SU-DHL-6 (cell line): ENCODE results near the gene MXRA5.

Source experiments
- EZH2phosphoT487 ChIP-seq: fragments of 200-600 bp; sonication (generic), shearing (Covaris generic); conservative IDR thresholded peaks from 2 replicates; pipeline ENCODE4 v1.6.1; 2018; ENCODE audit warnings: mild to moderate bottlenecking, antibody characterized with exemption, low read length, moderate library complexity, mixed read lengths
- TF ChIP-seq, protein P1 (sequence below): fragments of 200-600 bp; sonication (generic); IDR thresholded peaks from one replicate; pipeline ENCODE4 v1.5.1; 2017; ENCODE audit warnings: antibody characterized with exemption, mild to moderate bottlenecking, low read length, moderate library complexity; ENCODE audit not compliant: insufficient read depth, poor library complexity, severe bottlenecking

GRCh38 chrX:3348191-3348590 is 1.7 kb upstream of the MXRA5 start:
- TF ChIP-seq, protein P1, sequence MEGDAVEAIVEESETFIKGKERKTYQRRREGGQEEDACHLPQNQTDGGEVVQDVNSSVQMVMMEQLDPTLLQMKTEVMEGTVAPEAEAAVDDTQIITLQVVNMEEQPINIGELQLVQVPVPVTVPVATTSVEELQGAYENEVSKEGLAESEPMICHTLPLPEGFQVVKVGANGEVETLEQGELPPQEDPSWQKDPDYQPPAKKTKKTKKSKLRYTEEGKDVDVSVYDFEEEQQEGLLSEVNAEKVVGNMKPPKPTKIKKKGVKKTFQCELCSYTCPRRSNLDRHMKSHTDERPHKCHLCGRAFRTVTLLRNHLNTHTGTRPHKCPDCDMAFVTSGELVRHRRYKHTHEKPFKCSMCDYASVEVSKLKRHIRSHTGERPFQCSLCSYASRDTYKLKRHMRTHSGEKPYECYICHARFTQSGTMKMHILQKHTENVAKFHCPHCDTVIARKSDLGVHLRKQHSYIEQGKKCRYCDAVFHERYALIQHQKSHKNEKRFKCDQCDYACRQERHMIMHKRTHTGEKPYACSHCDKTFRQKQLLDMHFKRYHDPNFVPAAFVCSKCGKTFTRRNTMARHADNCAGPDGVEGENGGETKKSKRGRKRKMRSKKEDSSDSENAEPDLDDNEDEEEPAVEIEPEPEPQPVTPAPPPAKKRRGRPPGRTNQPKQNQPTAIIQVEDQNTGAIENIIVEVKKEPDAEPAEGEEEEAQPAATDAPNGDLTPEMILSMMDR = no peak
- no peak for TF ChIP-seq EZH2phosphoT487
